ENCODE results near the gene SERPINA3. TPM values are rescaled to one million over a fixed set of nuclear protein-coding genes. Genes with fewer than 3 reads are reported as not detected.

Gene SERPINA3
- polyA plus RNA-seq, 4 donors: 0.12 to 0.53 TPM; not detected in 2

- DNase-seq (ENCODE audit: low read depth in 4 of 4, low spot score in 3 of 4): no peak
Observed at GRCh38 chr14:94612580-94613554, 676 bp downstream of the SERPINA3 start.

- DNase-seq (ENCODE audit: low read depth in 4 of 4, low spot score in 3 of 4): no peak
Observed at GRCh38 chr14:94613720-94614644, 1.8 kb downstream of the SERPINA3 start.

- DNase-seq (ENCODE audit: low read depth in 4 of 4, low spot score in 3 of 4): no peak
Observed at GRCh38 chr14:94614802-94615201, 2.6 kb downstream of the SERPINA3 start.

- no peak for DNase-seq (ENCODE audit: low read depth in 4 of 4, low spot score in 3 of 4)
Observed at GRCh38 chr14:94615254-94615653, 3.1 kb downstream of the SERPINA3 start.

- DNase-seq (ENCODE audit: low read depth in 4 of 4, low spot score in 3 of 4): no peak
Observed at GRCh38 chr14:94615823-94616570, 3.8 kb downstream of the SERPINA3 start.

GRCh38 chr14:94617366-94617941, 5.3 kb downstream of the SERPINA3 start:
- no peak for DNase-seq (ENCODE audit: low read depth in 4 of 4, low spot score in 3 of 4)

- DNase-seq (ENCODE audit: low read depth in 4 of 4, low spot score in 3 of 4): no peak
Observed at GRCh38 chr14:94617988-94618822, 6.0 kb downstream of the SERPINA3 start.

- DNase-seq (ENCODE audit: low read depth in 4 of 4, low spot score in 3 of 4): no peak
Observed at GRCh38 chr14:94619297-94619696, 7.1 kb downstream of the SERPINA3 start.

- DNase-seq (ENCODE audit: low read depth in 4 of 4, low spot score in 3 of 4): no peak
Observed at GRCh38 chr14:94620597-94620996, 8.4 kb downstream of the SERPINA3 start.

- DNase-seq (ENCODE audit: low read depth in 4 of 4, low spot score in 3 of 4): no peak
Observed at GRCh38 chr14:94621358-94622134, 9.4 kb downstream of the SERPINA3 start.

GRCh38 chr14:94622653-94623421, 10.6 kb downstream of the SERPINA3 start:
- no peak for DNase-seq (ENCODE audit: low read depth in 4 of 4, low spot score in 3 of 4)

- DNase-seq (ENCODE audit: low read depth in 4 of 4, low spot score in 3 of 4): no peak
Observed at GRCh38 chr14:94623422-94623809, 11.2 kb downstream of the SERPINA3 start.

- DNase-seq (ENCODE audit: low read depth in 4 of 4, low spot score in 3 of 4): no peak
Observed at GRCh38 chr14:94623856-94624499, 11.8 kb downstream of the SERPINA3 start.

GRCh38 chr14:94624537-94625352, 12.6 kb downstream of the SERPINA3 start:
- DNase-seq (ENCODE audit: low read depth in 4 of 4, low spot score in 3 of 4): no peak

- DNase-seq (ENCODE audit: low read depth in 4 of 4, low spot score in 3 of 4): no peak
Observed at GRCh38 chr14:94625353-94625635, 13.1 kb downstream of the SERPINA3 start.

GRCh38 chr14:94628578-94628977, 16.4 kb downstream of the SERPINA3 start:
- no peak for DNase-seq (ENCODE audit: low read depth in 4 of 4, low spot score in 3 of 4)

GRCh38 chr14:94630396-94630795, 18.2 kb downstream of the SERPINA3 start:
- no peak for DNase-seq (ENCODE audit: low read depth in 4 of 4, low spot score in 3 of 4)

All from right renal pelvis (tissue), 4 donors.